DMS153 treated with DMSO at 0.1 percent for 48 hours (cell line): ENCODE data around the gene AP2A2.
"Not testable (repeated sequence)": the region's sequence is repeated elsewhere in the genome, so short reads cannot be mapped to it uniquely, and the experiment has no call there.

ENCODE experiments used
- DNase-seq: peaks from one replicate; lab custom pipeline; 2025; ENCODE audit not compliant: unreplicated experiment; lab: John Stamatoyannopoulos, UW

AP2A2 gene

GRCh38 chr11:1012740-1013630, 87.3 kb downstream of the AP2A2 start:
- no peak for DNase-seq

GRCh38 chr11:1013631-1013935, 87.9 kb downstream of the AP2A2 start:
- no peak for DNase-seq

GRCh38 chr11:1014276-1014675, 88.6 kb downstream of the AP2A2 start:
- no peak for DNase-seq

- DNase-seq = no peak
Observed at GRCh38 chr11:1015064-1015463, 89.4 kb downstream of the AP2A2 start.

- DNase-seq = no peak
Observed at GRCh38 chr11:1015826-1016545, 90.3 kb downstream of the AP2A2 start.

- DNase-seq = not testable (repeated sequence)
Observed at GRCh38 chr11:1016610-1017126, 91.0 kb downstream of the AP2A2 start.

- no peak for DNase-seq
Observed at GRCh38 chr11:1017269-1018005, 91.8 kb downstream of the AP2A2 start.

- no peak for DNase-seq
Observed at GRCh38 chr11:1018091-1018490, 92.4 kb downstream of the AP2A2 start.

- DNase-seq = no peak
Observed at GRCh38 chr11:1019321-1019910, 93.7 kb downstream of the AP2A2 start.

GRCh38 chr11:1020211-1020905, 94.7 kb downstream of the AP2A2 start:
- no peak for DNase-seq

- no peak for DNase-seq
Observed at GRCh38 chr11:1022411-1022810, 96.7 kb downstream of the AP2A2 start.

GRCh38 chr11:1022908-1023810, 97.5 kb downstream of the AP2A2 start:
- no peak for DNase-seq

- DNase-seq = no peak
Observed at GRCh38 chr11:1023811-1024596, 98.3 kb downstream of the AP2A2 start.

- DNase-seq = no peak
Observed at GRCh38 chr11:1024597-1025409, 99.1 kb downstream of the AP2A2 start.

GRCh38 chr11:1025410-1026162, 99.9 kb downstream of the AP2A2 start:
- DNase-seq = no peak

- no peak for DNase-seq
Observed at GRCh38 chr11:1026163-1026450, 100.4 kb downstream of the AP2A2 start.
